ENCODE results near the gene S1PR2.

- TF ChIP-seq POLR2A (IDR thresholded peaks at IDR 0.05) = no peak
- TF ChIP-seq, protein P1, sequence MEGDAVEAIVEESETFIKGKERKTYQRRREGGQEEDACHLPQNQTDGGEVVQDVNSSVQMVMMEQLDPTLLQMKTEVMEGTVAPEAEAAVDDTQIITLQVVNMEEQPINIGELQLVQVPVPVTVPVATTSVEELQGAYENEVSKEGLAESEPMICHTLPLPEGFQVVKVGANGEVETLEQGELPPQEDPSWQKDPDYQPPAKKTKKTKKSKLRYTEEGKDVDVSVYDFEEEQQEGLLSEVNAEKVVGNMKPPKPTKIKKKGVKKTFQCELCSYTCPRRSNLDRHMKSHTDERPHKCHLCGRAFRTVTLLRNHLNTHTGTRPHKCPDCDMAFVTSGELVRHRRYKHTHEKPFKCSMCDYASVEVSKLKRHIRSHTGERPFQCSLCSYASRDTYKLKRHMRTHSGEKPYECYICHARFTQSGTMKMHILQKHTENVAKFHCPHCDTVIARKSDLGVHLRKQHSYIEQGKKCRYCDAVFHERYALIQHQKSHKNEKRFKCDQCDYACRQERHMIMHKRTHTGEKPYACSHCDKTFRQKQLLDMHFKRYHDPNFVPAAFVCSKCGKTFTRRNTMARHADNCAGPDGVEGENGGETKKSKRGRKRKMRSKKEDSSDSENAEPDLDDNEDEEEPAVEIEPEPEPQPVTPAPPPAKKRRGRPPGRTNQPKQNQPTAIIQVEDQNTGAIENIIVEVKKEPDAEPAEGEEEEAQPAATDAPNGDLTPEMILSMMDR (IDR thresholded peaks at IDR 0.05) = no peak
Observed at GRCh38 chr19:10201176-10201575, 30.0 kb downstream of the S1PR2 start.

Measured in suprapubic skin (tissue), 3 donors.